ENCODE data around the gene NECTIN3. TPM values are rescaled to one million over a fixed set of nuclear protein-coding genes. Genes with fewer than 3 reads are reported as not detected.

The NECTIN3 gene
- total and polyA plus RNA-seq, 4 donors = 9.0 to 31.8 (median 15.3) TPM

DNA sequence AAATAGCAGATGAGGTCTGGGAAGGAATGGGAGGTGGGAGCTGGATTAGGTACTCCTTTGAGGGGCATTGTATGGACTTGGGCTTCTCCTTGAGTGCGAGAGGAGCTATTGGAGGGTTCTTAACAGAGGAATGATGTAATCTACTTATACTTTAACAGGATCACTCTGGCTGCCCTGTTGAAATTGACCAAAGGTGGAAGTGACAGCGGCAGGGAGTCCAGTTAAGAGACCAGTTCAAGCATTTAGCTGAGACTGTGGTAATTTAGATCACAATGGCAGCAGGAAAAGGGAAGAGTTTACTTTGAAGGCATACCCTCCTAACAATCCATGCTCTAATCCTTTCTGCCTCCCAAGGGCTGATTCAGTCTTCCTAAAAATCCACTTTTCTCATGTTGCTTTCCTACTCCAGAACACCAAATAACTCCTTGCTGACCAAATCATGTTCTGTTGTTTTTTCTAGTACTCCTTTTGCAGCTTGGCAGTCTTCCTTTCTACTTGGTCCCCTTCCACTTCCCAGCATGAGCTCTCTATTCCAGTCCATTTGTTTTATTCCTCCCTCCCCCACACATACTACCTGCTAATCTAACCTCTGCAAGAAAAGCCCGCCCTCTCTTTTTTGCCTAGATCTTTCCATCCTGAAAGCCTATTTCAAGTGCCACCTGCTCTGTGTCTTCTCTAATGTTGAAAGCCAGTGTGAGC, 139.4 kb downstream of the NECTIN3 start:
- Histone ChIP-seq H3K36me3 (ENCODE audit: control insufficient read depth in 4 of 4, insufficient read depth in 3 of 4, low read depth in 1 of 4, low read length in 3 of 4) (no peaks in the 10 kb centered on the region), H3K9me3 (ENCODE audit: control insufficient read depth in 4 of 4, low read length in 3 of 4) (no peaks in the 10 kb centered on the region), H3K27ac (ENCODE audit: low read depth in 1 of 2, low read length in 2 of 2) (no peak overlapping the region), H3K4me3 (ENCODE audit: low read depth in 1 of 3, low read length in 3 of 3) (no peak overlapping the region), H3K4me1 (ENCODE audit: control insufficient read depth in 4 of 4, insufficient read depth in 4 of 4, low read length in 3 of 4) (no peaks in the 10 kb centered on the region), H3K9ac (ENCODE audit: low read depth in 1 of 2, low read length in 2 of 2) (no peak overlapping the region), H3K27me3 (ENCODE audit: control insufficient read depth in 4 of 4, insufficient read depth in 4 of 4, low read length in 3 of 4) (no peaks in the 10 kb centered on the region)
- 92% methylated on average over 3 of the region's 3 CpGs for WGBS
- no peak for DNase-seq (ENCODE audit: low spot score)
- TF ChIP-seq TAF1 (conservative IDR thresholded peaks at IDR 0.05) = no peak
- TF ChIP-seq YY1 (IDR thresholded peaks at IDR 0.05) = no peak

DNA sequence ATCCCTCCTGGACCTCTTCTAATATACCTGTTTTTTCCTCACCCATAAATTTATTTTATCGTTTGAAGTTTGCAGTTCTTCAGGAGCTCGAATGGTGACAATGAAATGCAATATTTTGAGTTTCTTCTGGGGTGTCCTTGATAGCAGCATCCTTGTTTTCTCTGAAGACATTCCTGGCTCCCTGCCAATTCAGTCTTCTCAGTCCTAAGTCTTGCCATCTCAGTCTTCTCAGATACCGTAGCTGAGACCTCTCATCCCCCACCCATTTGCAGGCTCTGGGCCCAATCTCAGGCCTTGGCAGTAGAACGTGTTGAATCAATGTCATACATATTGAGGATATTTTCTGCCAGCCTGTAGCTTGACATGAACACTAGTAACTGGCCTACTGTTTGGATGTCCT, 140.9 kb downstream of the NECTIN3 start:
- DNase-seq (ENCODE audit: low spot score) = no peak
- no peak overlapping the region for H3K9ac ChIP-seq (ENCODE audit: low read depth in 1 of 2, low read length in 2 of 2)
- H3K9me3 ChIP-seq (ENCODE audit: control insufficient read depth in 4 of 4, low read length in 3 of 4) = no peaks in the 10 kb centered on the region
- H3K4me3 ChIP-seq (ENCODE audit: low read depth in 1 of 3, low read length in 3 of 3) = no peak overlapping the region
- TF ChIP-seq, protein P1, sequence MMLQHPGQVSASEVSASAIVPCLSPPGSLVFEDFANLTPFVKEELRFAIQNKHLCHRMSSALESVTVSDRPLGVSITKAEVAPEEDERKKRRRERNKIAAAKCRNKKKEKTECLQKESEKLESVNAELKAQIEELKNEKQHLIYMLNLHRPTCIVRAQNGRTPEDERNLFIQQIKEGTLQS (IDR thresholded peaks at IDR 0.05) = no peak
- TF ChIP-seq, protein P2, sequence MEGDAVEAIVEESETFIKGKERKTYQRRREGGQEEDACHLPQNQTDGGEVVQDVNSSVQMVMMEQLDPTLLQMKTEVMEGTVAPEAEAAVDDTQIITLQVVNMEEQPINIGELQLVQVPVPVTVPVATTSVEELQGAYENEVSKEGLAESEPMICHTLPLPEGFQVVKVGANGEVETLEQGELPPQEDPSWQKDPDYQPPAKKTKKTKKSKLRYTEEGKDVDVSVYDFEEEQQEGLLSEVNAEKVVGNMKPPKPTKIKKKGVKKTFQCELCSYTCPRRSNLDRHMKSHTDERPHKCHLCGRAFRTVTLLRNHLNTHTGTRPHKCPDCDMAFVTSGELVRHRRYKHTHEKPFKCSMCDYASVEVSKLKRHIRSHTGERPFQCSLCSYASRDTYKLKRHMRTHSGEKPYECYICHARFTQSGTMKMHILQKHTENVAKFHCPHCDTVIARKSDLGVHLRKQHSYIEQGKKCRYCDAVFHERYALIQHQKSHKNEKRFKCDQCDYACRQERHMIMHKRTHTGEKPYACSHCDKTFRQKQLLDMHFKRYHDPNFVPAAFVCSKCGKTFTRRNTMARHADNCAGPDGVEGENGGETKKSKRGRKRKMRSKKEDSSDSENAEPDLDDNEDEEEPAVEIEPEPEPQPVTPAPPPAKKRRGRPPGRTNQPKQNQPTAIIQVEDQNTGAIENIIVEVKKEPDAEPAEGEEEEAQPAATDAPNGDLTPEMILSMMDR (IDR thresholded peaks at IDR 0.05; ENCODE audit: low read depth, low read length, missing input control) = no peak
- TF ChIP-seq, protein P3, sequence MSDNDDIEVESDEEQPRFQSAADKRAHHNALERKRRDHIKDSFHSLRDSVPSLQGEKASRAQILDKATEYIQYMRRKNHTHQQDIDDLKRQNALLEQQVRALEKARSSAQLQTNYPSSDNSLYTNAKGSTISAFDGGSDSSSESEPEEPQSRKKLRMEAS (IDR thresholded peaks at IDR 0.05) = no peak
- TF ChIP-seq JUND (IDR thresholded peaks at IDR 0.05) (no peak), RAD21 (IDR thresholded peaks at IDR 0.05) (no peak), NR2F2 (IDR thresholded peaks at IDR 0.05) (no peak), SP1 (IDR thresholded peaks at IDR 0.05) (no peak), RXRA (IDR thresholded peaks at IDR 0.05) (no peak), GABPA (IDR thresholded peaks at IDR 0.05 in 1 of 2, conservative IDR thresholded peaks at IDR 0.05 in 1 of 2) (no peak), FOXA1 (IDR thresholded peaks at IDR 0.05) (no peak), FOXA2 (IDR thresholded peaks at IDR 0.05) (no peak), HNF4A (conservative IDR thresholded peaks at IDR 0.05) (no peak), HNF4G (IDR thresholded peaks at IDR 0.05) (no peak), TAF1 (conservative IDR thresholded peaks at IDR 0.05) (no peak), EGR1 (IDR thresholded peaks at IDR 0.05; ENCODE audit: low read depth in 2 of 2) (no peak), YY1 (IDR thresholded peaks at IDR 0.05) (no peak)
- TF ChIP-seq, protein P4, sequence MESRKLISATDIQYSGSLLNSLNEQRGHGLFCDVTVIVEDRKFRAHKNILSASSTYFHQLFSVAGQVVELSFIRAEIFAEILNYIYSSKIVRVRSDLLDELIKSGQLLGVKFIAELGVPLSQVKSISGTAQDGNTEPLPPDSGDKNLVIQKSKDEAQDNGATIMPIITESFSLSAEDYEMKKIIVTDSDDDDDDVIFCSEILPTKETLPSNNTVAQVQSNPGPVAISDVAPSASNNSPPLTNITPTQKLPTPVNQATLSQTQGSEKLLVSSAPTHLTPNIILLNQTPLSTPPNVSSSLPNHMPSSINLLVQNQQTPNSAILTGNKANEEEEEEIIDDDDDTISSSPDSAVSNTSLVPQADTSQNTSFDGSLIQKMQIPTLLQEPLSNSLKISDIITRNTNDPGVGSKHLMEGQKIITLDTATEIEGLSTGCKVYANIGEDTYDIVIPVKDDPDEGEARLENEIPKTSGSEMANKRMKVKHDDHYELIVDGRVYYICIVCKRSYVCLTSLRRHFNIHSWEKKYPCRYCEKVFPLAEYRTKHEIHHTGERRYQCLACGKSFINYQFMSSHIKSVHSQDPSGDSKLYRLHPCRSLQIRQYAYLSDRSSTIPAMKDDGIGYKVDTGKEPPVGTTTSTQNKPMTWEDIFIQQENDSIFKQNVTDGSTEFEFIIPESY (IDR thresholded peaks at IDR 0.05) = no peak
- TF ChIP-seq, protein P5, sequence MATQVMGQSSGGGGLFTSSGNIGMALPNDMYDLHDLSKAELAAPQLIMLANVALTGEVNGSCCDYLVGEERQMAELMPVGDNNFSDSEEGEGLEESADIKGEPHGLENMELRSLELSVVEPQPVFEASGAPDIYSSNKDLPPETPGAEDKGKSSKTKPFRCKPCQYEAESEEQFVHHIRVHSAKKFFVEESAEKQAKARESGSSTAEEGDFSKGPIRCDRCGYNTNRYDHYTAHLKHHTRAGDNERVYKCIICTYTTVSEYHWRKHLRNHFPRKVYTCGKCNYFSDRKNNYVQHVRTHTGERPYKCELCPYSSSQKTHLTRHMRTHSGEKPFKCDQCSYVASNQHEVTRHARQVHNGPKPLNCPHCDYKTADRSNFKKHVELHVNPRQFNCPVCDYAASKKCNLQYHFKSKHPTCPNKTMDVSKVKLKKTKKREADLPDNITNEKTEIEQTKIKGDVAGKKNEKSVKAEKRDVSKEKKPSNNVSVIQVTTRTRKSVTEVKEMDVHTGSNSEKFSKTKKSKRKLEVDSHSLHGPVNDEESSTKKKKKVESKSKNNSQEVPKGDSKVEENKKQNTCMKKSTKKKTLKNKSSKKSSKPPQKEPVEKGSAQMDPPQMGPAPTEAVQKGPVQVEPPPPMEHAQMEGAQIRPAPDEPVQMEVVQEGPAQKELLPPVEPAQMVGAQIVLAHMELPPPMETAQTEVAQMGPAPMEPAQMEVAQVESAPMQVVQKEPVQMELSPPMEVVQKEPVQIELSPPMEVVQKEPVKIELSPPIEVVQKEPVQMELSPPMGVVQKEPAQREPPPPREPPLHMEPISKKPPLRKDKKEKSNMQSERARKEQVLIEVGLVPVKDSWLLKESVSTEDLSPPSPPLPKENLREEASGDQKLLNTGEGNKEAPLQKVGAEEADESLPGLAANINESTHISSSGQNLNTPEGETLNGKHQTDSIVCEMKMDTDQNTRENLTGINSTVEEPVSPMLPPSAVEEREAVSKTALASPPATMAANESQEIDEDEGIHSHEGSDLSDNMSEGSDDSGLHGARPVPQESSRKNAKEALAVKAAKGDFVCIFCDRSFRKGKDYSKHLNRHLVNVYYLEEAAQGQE (IDR thresholded peaks at IDR 0.05) = no peak
- H3K4me1 ChIP-seq (ENCODE audit: control insufficient read depth in 4 of 4, insufficient read depth in 4 of 4, low read length in 3 of 4) = no peaks in the 10 kb centered on the region
- H3K27me3 ChIP-seq (ENCODE audit: control insufficient read depth in 4 of 4, insufficient read depth in 4 of 4, low read length in 3 of 4) = no peaks in the 10 kb centered on the region
- no peaks in the 10 kb centered on the region for H3K36me3 ChIP-seq (ENCODE audit: control insufficient read depth in 4 of 4, insufficient read depth in 3 of 4, low read depth in 1 of 4, low read length in 3 of 4)
- WGBS = 93% methylated on average over 4 of the region's 4 CpGs
- H3K27ac ChIP-seq (ENCODE audit: low read depth in 1 of 2, low read length in 2 of 2) = no peak overlapping the region

Data from liver (tissue), 9 donors.